ENCODE measurements around the gene BEAN1. TPM values are rescaled to one million over a fixed set of nuclear protein-coding genes. Genes with fewer than 3 reads are reported as not detected.

BEAN1 gene
- total RNA-seq, 1 experiment from 2014 or later: 0.24 TPM

DNA sequence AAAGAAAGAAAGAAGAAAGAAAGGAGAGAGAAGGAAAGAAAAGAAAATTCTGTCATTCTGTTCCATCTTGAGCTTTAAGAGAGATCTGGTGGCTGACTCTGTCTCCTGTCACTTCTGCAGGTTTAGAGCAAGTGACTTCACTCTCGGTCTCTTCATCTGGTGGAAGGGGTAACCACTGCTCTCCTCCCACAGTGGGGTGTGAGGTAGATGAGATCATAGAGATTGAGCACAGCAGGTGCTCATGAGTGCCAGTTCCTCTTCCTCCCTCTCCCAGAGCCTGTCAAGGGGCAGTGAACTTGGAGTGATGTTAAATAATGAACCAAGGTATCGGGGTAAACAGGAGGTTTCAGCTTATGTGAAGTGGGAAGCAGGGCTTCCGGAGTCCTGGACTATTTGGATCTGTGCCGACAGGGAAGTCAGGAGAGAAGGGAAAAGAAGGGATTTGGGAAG, 47.7 kb downstream of the BEAN1 start:
- no peak overlapping the region for H4K91ac ChIP-seq (ENCODE audit: insufficient read length, low read depth, low read length)
- no peak overlapping the region for H3K18ac ChIP-seq (ENCODE audit: insufficient read length, low read depth, low read length)
- no peak overlapping the region for H2BK20ac ChIP-seq (ENCODE audit: low read depth, low read length, poor library complexity, severe bottlenecking)
- no peaks in the 10 kb centered on the region for H3K27me3 ChIP-seq (ENCODE audit: insufficient read depth, low read length)
- no peaks in the 10 kb centered on the region for H3K4me1 ChIP-seq (ENCODE audit: insufficient read depth, low read length)
- H3K23me2 ChIP-seq (ENCODE audit: insufficient read length, low read depth, low read length, poor library complexity, severe bottlenecking): no peaks in the 10 kb centered on the region
- Mint-ChIP-seq H3K4me1 (peaks cover 9 to 24% of the 10 kb centered on the region in 2 experiments), H3K4me3 (no peak overlapping the region), H3K27me3 (ENCODE audit: low read depth) (peaks cover 9% of the 10 kb centered on the region), H3K9me3 (no peaks in the 10 kb centered on the region), H3K27ac (no peak overlapping the region), H3K36me3 (ENCODE audit: insufficient read depth in 1 of 3, low read depth in 3 of 3) (no peaks in the 10 kb centered on the region)
- no peaks in the 10 kb centered on the region for H3K79me1 ChIP-seq (ENCODE audit: insufficient read depth, low read depth, low read length, poor library complexity, severe bottlenecking)
- H3K27ac ChIP-seq (ENCODE audit: insufficient read length, low read depth, low read length): no peak overlapping the region
- TF ChIP-seq, protein P1, sequence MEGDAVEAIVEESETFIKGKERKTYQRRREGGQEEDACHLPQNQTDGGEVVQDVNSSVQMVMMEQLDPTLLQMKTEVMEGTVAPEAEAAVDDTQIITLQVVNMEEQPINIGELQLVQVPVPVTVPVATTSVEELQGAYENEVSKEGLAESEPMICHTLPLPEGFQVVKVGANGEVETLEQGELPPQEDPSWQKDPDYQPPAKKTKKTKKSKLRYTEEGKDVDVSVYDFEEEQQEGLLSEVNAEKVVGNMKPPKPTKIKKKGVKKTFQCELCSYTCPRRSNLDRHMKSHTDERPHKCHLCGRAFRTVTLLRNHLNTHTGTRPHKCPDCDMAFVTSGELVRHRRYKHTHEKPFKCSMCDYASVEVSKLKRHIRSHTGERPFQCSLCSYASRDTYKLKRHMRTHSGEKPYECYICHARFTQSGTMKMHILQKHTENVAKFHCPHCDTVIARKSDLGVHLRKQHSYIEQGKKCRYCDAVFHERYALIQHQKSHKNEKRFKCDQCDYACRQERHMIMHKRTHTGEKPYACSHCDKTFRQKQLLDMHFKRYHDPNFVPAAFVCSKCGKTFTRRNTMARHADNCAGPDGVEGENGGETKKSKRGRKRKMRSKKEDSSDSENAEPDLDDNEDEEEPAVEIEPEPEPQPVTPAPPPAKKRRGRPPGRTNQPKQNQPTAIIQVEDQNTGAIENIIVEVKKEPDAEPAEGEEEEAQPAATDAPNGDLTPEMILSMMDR (conservative IDR thresholded peaks at IDR 0.05): no peak
- no CpG with 5 or more reads among the region's 4 CpGs for WGBS (ENCODE audit: extremely low coverage, insufficient read length, low lambda C conversion rate)
- H3K14ac ChIP-seq (ENCODE audit: insufficient read depth, low read length): no peak overlapping the region
- no peak overlapping the region for H2BK12ac ChIP-seq (ENCODE audit: insufficient read length, low read depth, low read length)
- no peak overlapping the region for H4K8ac ChIP-seq (replicated peaks; ENCODE audit: insufficient read length, low read depth, low read length)
- no peak overlapping the region for H2AK5ac ChIP-seq (ENCODE audit: insufficient read length, low read length)
- H3K23ac ChIP-seq (ENCODE audit: insufficient read length, low read depth, low read length): no peak overlapping the region
- no peak overlapping the region for H2BK120ac ChIP-seq (ENCODE audit: low read depth, low read length, poor library complexity, severe bottlenecking)
- H2BK15ac ChIP-seq (ENCODE audit: low read depth, low read length): no peak overlapping the region
- H4K5ac ChIP-seq (ENCODE audit: insufficient read length, low read depth, low read length): no peak overlapping the region
- no peak overlapping the region for H3K4me2 ChIP-seq (ENCODE audit: insufficient read depth, insufficient read length, low read length)
- H2AFZ ChIP-seq (ENCODE audit: low read length): no peak overlapping the region
- no peak for DNase-seq
- no peak overlapping the region for H3K9ac ChIP-seq (ENCODE audit: extremely low read depth, insufficient read length, low read length)
- H2BK5ac ChIP-seq (ENCODE audit: insufficient read length, low read length): no peak overlapping the region
- H3K56ac ChIP-seq (ENCODE audit: insufficient read length, low read depth, low read length): no peak overlapping the region
- H3K9me3 ChIP-seq (ENCODE audit: control insufficient read depth, low read depth, low read length): no peaks in the 10 kb centered on the region
- H3T11ph ChIP-seq (ENCODE audit: low read length): no peak overlapping the region
- H3K79me2 ChIP-seq (ENCODE audit: insufficient read depth, low read length): no peaks in the 10 kb centered on the region
- H4K20me1 ChIP-seq (ENCODE audit: control insufficient read depth, insufficient read depth, insufficient read length): no peaks in the 10 kb centered on the region
- no peak overlapping the region for H3K4ac ChIP-seq (ENCODE audit: low read depth, low read length)
